ENCODE results near the gene SLITRK2. TPM values are rescaled to one million over a fixed set of nuclear protein-coding genes. Genes with fewer than 3 reads are reported as not detected.

Gene SLITRK2
- total RNA-seq, 4 donors from 2014 or later: 0.18 to 1.7 (median 0.40) TPM; not detected in 1

DNA sequence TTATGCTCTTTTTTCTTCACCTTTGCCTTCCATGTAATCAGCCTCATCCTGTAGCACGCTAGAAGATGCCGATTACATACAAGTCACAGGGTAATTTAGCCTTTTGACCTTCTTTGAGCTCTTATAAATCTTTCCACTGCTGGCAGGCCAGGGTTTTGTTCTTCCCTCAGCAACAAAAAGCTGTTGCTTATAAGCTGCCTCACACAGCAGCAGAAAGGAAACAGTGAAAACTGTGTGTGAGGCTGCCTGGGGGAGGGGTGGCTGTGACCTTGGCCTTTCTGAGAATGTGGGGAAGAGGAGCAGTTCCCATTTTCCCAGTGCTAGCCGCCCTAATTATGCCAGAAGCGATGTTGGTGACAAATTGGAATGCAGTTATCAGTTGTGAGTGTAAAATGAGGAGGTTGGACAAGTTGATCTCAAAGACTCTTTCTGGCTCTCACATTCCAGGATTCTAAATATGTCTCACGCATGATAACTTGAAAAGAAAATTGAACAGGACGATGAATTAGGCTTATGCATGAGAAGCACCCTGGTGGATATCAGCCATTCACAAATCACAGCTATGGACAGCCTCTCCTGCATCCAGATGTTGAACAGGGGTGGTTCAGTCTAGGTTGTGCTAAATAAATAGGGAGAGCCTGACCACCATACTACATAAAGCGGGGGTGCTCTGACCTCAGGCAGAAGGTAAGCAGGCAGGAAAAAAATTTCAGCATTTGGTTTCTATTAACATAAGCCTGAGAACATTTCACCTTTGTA, 25.7 kb downstream of the SLITRK2 start:
- DNase-seq: no peak
- no peaks in the 10 kb centered on the region for H3K27me3 ChIP-seq
- no peaks in the 10 kb centered on the region for H3K36me3 ChIP-seq
- no peaks in the 10 kb centered on the region for H3K9me3 ChIP-seq
- TF ChIP-seq, protein P1, sequence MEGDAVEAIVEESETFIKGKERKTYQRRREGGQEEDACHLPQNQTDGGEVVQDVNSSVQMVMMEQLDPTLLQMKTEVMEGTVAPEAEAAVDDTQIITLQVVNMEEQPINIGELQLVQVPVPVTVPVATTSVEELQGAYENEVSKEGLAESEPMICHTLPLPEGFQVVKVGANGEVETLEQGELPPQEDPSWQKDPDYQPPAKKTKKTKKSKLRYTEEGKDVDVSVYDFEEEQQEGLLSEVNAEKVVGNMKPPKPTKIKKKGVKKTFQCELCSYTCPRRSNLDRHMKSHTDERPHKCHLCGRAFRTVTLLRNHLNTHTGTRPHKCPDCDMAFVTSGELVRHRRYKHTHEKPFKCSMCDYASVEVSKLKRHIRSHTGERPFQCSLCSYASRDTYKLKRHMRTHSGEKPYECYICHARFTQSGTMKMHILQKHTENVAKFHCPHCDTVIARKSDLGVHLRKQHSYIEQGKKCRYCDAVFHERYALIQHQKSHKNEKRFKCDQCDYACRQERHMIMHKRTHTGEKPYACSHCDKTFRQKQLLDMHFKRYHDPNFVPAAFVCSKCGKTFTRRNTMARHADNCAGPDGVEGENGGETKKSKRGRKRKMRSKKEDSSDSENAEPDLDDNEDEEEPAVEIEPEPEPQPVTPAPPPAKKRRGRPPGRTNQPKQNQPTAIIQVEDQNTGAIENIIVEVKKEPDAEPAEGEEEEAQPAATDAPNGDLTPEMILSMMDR (IDR thresholded peaks at IDR 0.05): no peak
- TF ChIP-seq POLR2A (IDR thresholded peaks at IDR 0.05): no peak
- no peak overlapping the region for H3K27ac ChIP-seq
- H3K4me1 ChIP-seq: no peaks in the 10 kb centered on the region
- H3K4me3 ChIP-seq: no peak overlapping the region

DNA sequence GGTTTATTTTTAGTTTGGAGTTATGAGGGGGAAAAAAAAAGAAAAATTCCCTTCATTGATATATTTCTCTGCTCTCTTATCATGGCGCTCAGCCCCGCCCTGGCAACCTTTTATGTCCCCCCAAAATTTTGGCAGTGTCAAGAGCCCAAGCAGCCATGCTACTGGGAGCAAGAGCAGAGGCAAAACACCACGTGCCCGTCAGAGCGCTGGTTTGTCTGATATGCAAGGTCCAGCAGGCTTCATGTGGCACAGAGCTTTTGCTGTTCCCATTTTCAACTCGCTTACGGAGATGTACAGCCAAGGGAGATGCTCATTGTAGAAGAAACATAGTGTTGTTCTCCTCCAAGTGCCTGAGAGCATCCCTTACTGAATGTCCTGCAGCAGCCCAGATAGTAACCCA, 27.3 kb downstream of the SLITRK2 start:
- no peaks in the 10 kb centered on the region for H3K9me3 ChIP-seq
- H3K27me3 ChIP-seq: no peaks in the 10 kb centered on the region
- no peaks in the 10 kb centered on the region for H3K36me3 ChIP-seq
- no peak overlapping the region for H3K4me3 ChIP-seq
- no peak overlapping the region for H3K27ac ChIP-seq
- no peak for DNase-seq
- no peaks in the 10 kb centered on the region for H3K4me1 ChIP-seq
- TF ChIP-seq, protein P1 (IDR thresholded peaks at IDR 0.05): no peak
- no peak for TF ChIP-seq POLR2A (IDR thresholded peaks at IDR 0.05)

DNA sequence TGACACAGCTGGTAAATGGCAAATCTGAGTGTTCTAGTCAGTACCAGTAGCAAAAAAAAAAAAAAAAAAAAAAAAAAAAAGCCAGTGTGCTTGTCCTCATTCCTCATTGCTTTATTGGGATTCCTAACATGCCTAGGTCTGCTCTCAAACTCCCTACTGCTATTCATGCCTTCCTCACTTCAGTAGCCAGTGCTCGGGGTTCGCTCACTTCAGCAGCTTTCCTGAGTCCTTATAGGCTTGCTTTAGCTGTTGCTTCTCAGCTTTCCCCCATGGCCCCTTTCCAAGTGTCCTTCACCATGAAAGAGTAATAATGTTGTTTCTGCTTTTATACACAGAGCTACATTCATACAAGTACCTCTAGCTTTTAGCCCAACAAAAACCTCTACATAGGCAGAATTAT, 30.8 kb downstream of the SLITRK2 start:
- H3K4me3 ChIP-seq: no peak overlapping the region
- no peaks in the 10 kb centered on the region for H3K27me3 ChIP-seq
- H3K4me1 ChIP-seq: no peaks in the 10 kb centered on the region
- TF ChIP-seq POLR2A (IDR thresholded peaks at IDR 0.05): no peak
- TF ChIP-seq, protein P1 (IDR thresholded peaks at IDR 0.05): no peak
- DNase-seq: no peak
- no peaks in the 10 kb centered on the region for H3K9me3 ChIP-seq
- no peak overlapping the region for H3K27ac ChIP-seq
- H3K36me3 ChIP-seq: no peaks in the 10 kb centered on the region

DNA sequence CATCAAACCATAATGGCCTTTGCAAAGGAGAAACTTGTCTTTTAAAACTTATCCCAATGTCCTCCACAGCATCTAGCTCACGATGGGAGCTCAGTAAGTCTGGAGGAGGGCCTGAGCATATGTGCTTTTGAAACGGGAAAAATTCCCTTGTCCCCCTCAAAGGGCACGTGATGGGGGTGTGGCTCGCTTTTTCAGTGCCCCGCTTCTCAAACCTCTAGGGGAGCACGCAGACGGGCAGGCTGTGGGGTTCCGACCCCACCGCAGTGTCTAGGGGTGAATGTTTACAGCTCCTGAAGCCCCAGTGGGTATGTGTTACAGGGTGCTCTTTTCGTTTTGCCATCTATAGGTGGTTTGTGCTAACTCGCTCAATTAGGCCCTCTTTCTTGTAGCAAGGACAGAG, 31.2 kb downstream of the SLITRK2 start:
- Histone ChIP-seq H3K4me3 (no peak overlapping the region), H3K9me3 (no peaks in the 10 kb centered on the region), H3K27me3 (no peaks in the 10 kb centered on the region), H3K4me1 (no peaks in the 10 kb centered on the region), H3K36me3 (no peaks in the 10 kb centered on the region), H3K27ac (no peak overlapping the region)
- DNase-seq: no peak
- TF ChIP-seq, protein P1 (IDR thresholded peaks at IDR 0.05): no peak
- TF ChIP-seq POLR2A (IDR thresholded peaks at IDR 0.05): no peak

DNA sequence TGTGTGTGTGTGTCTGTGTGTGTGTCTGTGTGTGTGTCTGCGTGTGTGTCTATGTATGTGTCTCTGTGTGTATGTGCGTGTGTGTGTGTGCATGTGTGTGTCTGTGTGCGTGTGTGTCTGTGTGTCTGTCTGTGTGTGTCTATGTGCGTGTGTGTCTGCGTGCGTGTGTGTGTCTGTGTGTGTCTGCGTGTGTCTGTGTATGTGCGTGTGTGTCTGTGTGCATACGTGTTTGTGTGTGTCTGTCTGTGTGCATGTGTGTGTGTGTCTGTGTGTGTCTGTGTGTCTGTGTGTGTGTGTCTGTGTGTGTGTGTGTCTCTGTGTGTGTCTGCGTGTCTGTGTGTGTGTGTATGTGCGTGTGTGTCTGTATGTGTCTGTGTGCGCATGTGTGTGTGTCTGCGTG, 35.6 kb downstream of the SLITRK2 start:
- Histone ChIP-seq H3K9me3 (no peaks in the 10 kb centered on the region), H3K27ac (no peak overlapping the region), H3K27me3 (no peaks in the 10 kb centered on the region), H3K4me1 (no peaks in the 10 kb centered on the region), H3K4me3 (no peak overlapping the region), H3K36me3 (no peaks in the 10 kb centered on the region)
- no peak for DNase-seq
- no peak for TF ChIP-seq POLR2A (IDR thresholded peaks at IDR 0.05)
- TF ChIP-seq, protein P1 (IDR thresholded peaks at IDR 0.05): no peak

All from Peyer's patch (tissue), 4 donors.